ENCODE data around the gene GPSM1.

- TF ChIP-seq CTCF (IDR thresholded peaks at IDR 0.05; ENCODE audit: borderline replicate concordance, extremely low read depth, low read length, poor library complexity, severe bottlenecking) (no peak), EZH2 (IDR thresholded peaks at IDR 0.05; ENCODE audit: borderline replicate concordance, low read depth, low read length, severe bottlenecking) (no peak)
These were observed 51.6 kb downstream of the GPSM1 start for GRCh38 chr9:136379003-136379287.

Measured in DND-41 (cell line).